IPS-15b (cell line): ENCODE measurements around the gene NPTX1.
"Not testable (repeated sequence)": the region's sequence is repeated elsewhere in the genome, so short reads cannot be mapped to it uniquely, and the experiment has no call there.

ENCODE experiments used
- H3K27me3 ChIP-seq: one replicate; pipeline ENCODE4 v1.6.1; 2013; ENCODE audit warnings: low read length; ENCODE audit not compliant: control insufficient read depth, insufficient read depth
- H3K36me3 ChIP-seq: one replicate; pipeline ENCODE4 v1.6.1; 2013; ENCODE audit warnings: low read length; ENCODE audit not compliant: control insufficient read depth, insufficient read depth
- H3K4me1 ChIP-seq: one replicate; pipeline ENCODE4 v1.6.1; 2013; ENCODE audit warnings: mild to moderate bottlenecking, low read length; ENCODE audit not compliant: control insufficient read depth, insufficient read depth
- H3K4me3 ChIP-seq: one replicate; pipeline ENCODE4 v1.5.1; 2013; ENCODE audit warnings: low read depth, low read length
- H3K9ac ChIP-seq: one replicate; pipeline ENCODE4 v1.6.1; 2013; ENCODE audit warnings: low read depth, mild to moderate bottlenecking, low read length
- H3K9me3 ChIP-seq: one replicate; pipeline ENCODE4 v1.6.1; 2013; ENCODE audit warnings: mild to moderate bottlenecking, low read length; ENCODE audit not compliant: control insufficient read depth, insufficient read depth

NPTX1 gene

DNA sequence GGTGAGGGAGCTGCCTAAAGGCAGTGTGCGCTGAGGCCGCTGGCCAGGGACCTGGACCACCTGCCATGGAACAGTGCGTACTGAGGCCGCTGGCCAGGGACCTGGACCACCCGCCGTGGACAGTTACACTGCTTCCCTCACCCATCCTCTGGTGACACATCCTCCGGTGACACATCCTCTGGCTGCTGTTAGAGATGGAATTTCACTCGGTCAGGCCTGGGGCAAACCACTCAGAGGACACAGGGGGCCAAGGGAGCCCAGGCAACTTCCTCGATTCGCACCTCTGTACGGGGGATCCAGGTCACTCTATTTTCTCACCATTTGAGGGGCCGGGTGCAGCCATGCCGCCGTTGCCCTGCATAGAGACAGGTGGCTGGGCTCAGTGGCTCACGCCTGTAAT, 35.8 kb upstream of the NPTX1 start:
- no peak overlapping the region for H3K9ac ChIP-seq
- no peak overlapping the region for H3K4me3 ChIP-seq
- no peaks in the 10 kb centered on the region for H3K4me1 ChIP-seq
- no peaks in the 10 kb centered on the region for H3K9me3 ChIP-seq
- no peaks in the 10 kb centered on the region for H3K36me3 ChIP-seq
- peaks cover 3% of the 10 kb centered on the region for H3K27me3 ChIP-seq

DNA sequence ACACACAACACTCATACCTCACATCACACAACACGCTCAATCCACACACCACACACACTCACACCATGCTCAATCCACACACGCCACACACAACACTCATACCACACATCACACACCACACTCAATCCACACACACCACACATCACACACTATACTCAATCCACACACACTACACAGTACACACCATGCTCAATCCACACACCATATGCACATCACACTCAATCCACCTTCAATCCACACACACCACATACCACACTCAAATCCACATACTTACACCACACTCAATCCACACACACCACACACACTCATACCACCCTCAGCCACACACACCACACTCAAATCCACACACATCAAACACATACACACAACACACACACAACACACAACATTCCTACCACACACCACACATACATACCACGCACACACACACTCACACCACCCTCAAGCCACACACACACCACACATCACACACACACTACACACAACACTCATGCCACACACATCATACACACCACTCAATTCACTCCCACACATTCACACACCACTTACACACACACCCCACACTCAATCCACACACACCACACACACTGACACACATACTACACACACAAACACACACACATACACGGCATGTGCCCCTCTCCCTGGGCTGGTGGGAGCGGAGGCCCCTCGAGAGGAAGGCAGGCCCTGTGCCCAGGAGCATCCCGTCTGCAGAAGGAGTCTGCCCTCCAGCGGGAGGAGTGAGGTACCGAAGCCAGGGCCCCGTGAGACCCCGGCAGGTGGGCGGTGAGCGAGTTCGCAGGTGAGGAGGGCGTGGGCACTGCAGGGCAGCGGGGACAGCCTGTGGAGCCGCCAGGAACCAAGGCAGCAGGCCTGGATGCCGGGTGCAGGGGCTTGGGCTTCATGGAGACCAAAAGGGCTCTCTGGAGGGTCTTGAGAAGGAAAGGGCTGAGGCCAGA, 35.1 kb upstream of the NPTX1 start:
- no peaks in the 10 kb centered on the region for H3K4me1 ChIP-seq
- no peaks in the 10 kb centered on the region for H3K36me3 ChIP-seq
- no peak overlapping the region for H3K9ac ChIP-seq
- H3K27me3 ChIP-seq, result peaks cover 3% of the 10 kb centered on the region
- no peaks in the 10 kb centered on the region for H3K9me3 ChIP-seq
- H3K4me3 ChIP-seq, result no peak overlapping the region

DNA sequence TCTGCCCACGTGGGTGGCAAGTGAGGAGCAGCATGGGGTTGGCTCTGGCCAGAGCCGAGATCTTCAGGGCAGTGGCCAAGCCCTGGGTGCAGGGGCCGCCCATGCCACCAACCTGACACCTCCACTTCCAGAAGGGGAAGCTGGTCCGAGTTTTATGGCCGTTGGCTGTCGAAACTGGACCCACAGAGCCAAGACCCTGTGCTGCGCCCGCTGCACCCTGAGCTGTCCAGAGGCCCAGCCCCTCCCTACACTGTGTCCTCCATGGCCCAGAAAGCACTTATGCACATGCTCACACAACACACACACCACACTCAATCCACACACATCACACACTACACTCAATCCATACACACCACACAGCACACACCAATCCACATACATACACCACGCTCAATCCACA, 34.4 kb upstream of the NPTX1 start:
- H3K36me3 ChIP-seq, result no peaks in the 10 kb centered on the region
- no peak overlapping the region for H3K4me3 ChIP-seq
- no peaks in the 10 kb centered on the region for H3K4me1 ChIP-seq
- H3K27me3 ChIP-seq, result peaks cover 3% of the 10 kb centered on the region
- H3K9me3 ChIP-seq, result no peaks in the 10 kb centered on the region
- no peak overlapping the region for H3K9ac ChIP-seq

DNA sequence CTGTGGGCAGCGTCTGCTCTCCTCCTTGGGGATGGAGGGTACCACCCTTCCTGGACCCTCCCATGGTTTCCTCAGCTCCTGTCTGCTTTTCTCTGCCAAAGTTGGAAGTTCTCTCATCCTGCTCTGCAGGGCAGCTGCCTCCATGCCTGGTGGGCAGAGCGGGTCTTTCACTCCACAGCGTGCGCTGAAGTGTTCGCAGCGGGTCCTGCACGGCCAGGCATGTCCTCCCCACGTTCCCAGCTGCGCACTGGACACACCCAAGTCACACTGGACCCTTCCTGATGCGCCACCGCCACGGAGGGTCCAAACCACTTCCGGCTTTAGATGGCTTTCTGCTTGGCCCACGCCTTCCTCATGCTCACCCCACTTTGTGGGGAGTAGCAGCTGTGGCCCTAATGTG, 33.7 kb upstream of the NPTX1 start:
- Histone ChIP-seq H3K9ac (no peak overlapping the region), H3K4me3 (no peak overlapping the region), H3K27me3 (peaks cover 4% of the 10 kb centered on the region), H3K9me3 (no peaks in the 10 kb centered on the region), H3K36me3 (no peaks in the 10 kb centered on the region), H3K4me1 (no peaks in the 10 kb centered on the region)

DNA sequence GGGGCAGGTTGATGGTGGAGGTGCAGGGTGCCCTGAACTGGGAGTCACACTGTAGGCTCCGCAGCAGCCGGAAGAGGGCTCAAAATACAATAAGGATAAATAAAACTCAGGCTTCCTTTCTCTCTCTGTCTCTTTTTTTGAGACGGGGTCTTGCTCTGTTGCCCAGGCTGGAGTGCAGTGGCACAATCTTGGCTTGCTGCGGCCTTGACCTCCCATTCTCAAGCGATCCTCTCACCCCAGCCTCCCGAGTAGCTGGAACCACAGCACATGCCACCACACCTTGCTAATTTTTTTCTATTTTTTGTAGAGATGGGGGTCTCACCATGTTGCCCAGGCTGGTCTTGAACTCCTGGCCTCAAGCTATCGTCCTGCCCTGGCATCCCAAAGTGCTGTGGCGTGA, 32.9 kb upstream of the NPTX1 start:
- Histone ChIP-seq H3K36me3 (no peaks in the 10 kb centered on the region), H3K9ac (no peak overlapping the region), H3K27me3 (peaks cover 5% of the 10 kb centered on the region), H3K4me3 (no peak overlapping the region), H3K9me3 (no peaks in the 10 kb centered on the region), H3K4me1 (no peaks in the 10 kb centered on the region)

DNA sequence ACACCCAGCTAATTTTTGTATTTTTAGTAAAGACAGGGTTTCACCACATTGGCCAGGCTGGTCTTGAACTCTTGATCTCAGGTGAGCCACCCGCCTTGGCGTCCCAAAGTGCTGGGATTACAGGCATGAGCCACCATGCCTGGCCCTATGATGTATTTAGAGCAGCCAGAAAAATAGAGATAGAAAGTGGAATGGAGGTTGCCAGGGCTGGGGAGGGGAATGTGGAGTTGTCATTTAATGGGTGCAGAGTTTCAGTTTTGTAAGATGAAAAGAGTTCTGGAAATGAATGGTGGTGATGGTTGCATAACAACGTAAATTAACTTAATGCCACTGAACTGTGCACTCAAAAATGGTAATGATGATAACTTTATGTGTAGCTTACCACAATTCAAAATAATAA, 31.6 kb upstream of the NPTX1 start:
- peaks cover 5% of the 10 kb centered on the region for H3K27me3 ChIP-seq
- H3K4me3 ChIP-seq, result no peak overlapping the region
- no peaks in the 10 kb centered on the region for H3K4me1 ChIP-seq
- H3K36me3 ChIP-seq, result no peaks in the 10 kb centered on the region
- no peaks in the 10 kb centered on the region for H3K9me3 ChIP-seq
- no peak overlapping the region for H3K9ac ChIP-seq

DNA sequence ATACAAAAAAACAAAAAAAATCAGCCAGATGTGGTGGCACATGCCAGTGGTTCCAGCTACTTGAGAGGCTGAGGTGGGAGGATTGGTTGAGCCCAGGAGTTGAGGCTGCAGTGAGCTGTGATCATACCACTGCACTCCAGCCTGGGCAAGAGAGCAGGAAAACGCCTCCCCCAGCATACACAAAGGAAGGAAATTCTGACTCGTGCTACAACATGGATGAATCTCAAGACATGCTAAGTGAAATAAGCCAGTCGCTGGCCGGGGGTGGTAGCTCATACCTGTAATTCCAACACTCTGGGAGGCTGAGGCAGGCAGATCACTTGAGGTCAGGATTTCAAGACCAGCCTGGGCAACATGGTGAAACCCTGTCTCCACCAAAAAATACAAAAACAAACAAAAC, 30.8 kb upstream of the NPTX1 start:
- H3K9ac ChIP-seq, H3K4me1 ChIP-seq, H3K4me3 ChIP-seq, H3K36me3 ChIP-seq, H3K27me3 ChIP-seq, H3K9me3 ChIP-seq: not testable (repeated sequence)

DNA sequence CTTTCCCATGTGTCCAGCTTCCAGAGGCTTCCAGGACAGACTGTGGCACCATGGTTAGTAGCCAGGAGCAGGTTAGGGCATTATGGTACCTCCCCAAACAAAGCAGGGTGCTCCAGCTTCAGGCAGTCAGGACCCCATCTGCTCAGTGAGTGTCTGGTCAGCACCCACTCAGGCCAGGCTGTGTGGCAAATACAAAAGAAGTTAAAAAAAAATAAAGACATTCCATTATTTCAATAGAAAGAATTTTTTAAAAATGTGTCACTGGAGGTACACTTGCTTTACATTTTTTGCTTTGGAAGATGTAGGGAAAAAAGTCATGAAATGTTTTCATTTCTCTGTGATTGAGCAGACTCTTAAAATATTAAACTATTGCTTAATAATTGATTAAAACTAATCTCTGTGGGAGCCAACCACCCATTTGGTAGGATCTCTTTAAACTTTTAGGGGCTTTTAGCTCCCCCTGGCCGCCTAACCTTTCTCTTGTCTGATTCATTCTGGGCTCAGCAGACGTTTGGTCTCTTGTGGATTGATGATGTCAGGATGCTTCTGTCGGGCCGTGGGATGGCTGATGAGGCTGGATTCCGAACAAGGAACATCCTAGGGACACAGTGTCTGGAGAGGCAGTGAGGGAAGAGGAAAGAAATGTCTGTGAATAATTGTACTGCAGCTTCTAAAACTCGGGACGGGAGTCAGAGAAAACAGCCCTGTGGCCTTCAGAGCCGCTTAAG, 28.4 kb upstream of the NPTX1 start:
- no peaks in the 10 kb centered on the region for H3K9me3 ChIP-seq
- no peaks in the 10 kb centered on the region for H3K36me3 ChIP-seq

DNA sequence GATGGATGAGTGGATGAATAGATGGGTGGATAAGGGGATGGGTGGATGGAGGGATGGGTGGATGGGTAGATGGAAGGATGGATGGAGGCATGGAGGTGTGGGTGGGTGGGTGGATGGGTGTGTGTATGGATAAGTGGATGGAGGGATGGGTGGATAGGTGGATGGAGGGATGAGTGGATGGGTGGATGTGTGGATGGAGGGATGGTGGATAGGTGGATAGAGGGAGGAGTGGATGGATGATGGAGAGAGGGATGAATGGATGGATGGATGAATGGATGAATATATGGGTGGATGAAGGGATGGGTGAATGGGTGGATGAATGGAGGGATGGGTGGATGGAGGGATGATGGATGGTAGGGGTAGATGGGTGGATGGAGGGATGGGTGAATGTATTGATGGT, 27.5 kb upstream of the NPTX1 start:
- peaks cover 5% of the 10 kb centered on the region for H3K27me3 ChIP-seq
- H3K9ac ChIP-seq, result no peak overlapping the region
- no peaks in the 10 kb centered on the region for H3K4me1 ChIP-seq
- H3K9me3 ChIP-seq, result no peaks in the 10 kb centered on the region
- H3K4me3 ChIP-seq, result no peak overlapping the region
- H3K36me3 ChIP-seq, result no peaks in the 10 kb centered on the region

More for the DNA sequence above, 28.4 kb upstream of the NPTX1 start:
- Histone ChIP-seq H3K4me3 (no peak overlapping the region), H3K9ac (no peak overlapping the region), H3K4me1 (no peaks in the 10 kb centered on the region), H3K27me3 (peaks cover 5% of the 10 kb centered on the region)

DNA sequence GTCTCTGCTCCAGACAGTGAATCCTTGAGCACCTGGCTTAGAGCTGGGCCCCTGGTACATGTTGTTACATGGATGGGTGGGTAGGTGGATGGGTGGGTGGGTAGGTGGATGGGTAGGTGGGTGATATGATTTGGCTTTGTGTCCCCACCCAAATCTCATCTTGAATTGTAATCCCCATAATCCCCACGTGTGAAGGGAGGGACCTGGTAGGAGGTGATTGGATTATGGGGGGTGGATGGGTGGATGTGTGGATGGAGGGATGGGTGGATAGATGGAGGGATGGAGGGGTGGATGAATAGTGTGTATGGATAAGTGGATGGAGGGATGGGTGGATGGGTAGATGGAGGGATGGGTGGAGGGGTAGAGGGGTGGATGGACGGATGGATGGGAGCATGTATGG, 26.6 kb upstream of the NPTX1 start:
- Histone ChIP-seq H3K27me3 (peaks cover 2% of the 10 kb centered on the region), H3K9ac (no peak overlapping the region)

DNA sequence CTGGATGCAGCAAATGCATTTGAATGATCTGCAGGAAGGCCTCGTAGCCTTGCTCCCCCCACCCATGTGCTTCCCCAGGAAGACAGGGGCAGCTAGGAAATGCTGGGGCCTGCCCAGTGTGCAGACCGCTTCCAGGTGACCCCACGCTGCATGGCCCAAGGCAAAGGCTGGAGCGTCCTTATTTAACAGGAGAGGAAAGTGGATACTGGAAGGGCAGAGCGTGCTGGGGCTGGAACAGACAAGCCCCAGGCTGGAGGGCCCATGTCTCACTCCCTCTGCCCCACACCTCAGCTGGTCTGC, 26.1 kb upstream of the NPTX1 start:
- no peaks in the 10 kb centered on the region for H3K4me1 ChIP-seq

More for the DNA sequence above, 26.6 kb upstream of the NPTX1 start:
- H3K36me3 ChIP-seq, result no peaks in the 10 kb centered on the region
- no peaks in the 10 kb centered on the region for H3K9me3 ChIP-seq
- no peak overlapping the region for H3K4me3 ChIP-seq
- H3K4me1 ChIP-seq, result no peaks in the 10 kb centered on the region

More for the DNA sequence above, 26.1 kb upstream of the NPTX1 start:
- Histone ChIP-seq H3K4me3 (no peak overlapping the region), H3K9ac (no peak overlapping the region), H3K27me3 (peaks cover 2% of the 10 kb centered on the region), H3K9me3 (no peaks in the 10 kb centered on the region), H3K36me3 (no peaks in the 10 kb centered on the region)
